OCI-LY7 (cell line): ENCODE results near the gene SMIM38. TPM values are rescaled to one million over a fixed set of nuclear protein-coding genes. Genes with fewer than 3 reads are reported as not detected.

Source experiments
- BruUV-seq: library from RNA; stranded (reverse); fragments of 400-500 nt; replicated peaks from 2 replicates; lab custom pipeline; 2021; lab: Mats Ljungman, UMichigan
- CTCF ChIA-PET: fragments of 300-600 bp; sonication (Branson Sonifier 250); formaldehyde crosslinking; loops from one replicate; lab custom pipeline; 2022; ENCODE audit warnings: antibody characterized with exemption; ENCODE audit not compliant: unreplicated experiment; lab: Charles Lee
- POLR2A ChIA-PET: fragments of 300-600 bp; sonication (Branson Sonifier 250); formaldehyde crosslinking; loops from one replicate; lab custom pipeline; 2022; ENCODE audit warnings: antibody characterized with exemption; lab: Charles Lee
- DNase-seq: peaks from one replicate; pipeline ENCODE4 v3.0.0-alpha.2; 2015; ENCODE audit warnings: low spot score
- H2AFZ ChIP-seq: fragments of 200-600 bp; sonication (generic), shearing (Covaris generic); 2 replicates; pipeline ENCODE4 v1.6.1; 2014; ENCODE audit warnings: mild to moderate bottlenecking, antibody characterized with exemption, low read length, moderate library complexity
- H3K27ac ChIP-seq: fragments of 200-600 bp; sonication (generic); 2 replicates; pipeline ENCODE4 v1.5.1; 2014; ENCODE audit warnings: mixed run types, low read depth, mild to moderate bottlenecking, moderate library complexity, low read length, inconsistent platforms; ENCODE audit not compliant: poor library complexity, severe bottlenecking
- H3K36me3 ChIP-seq: fragments of 200-600 bp; sonication (generic); 2 replicates; pipeline ENCODE4 v1.6.1; 2014; ENCODE audit warnings: mild to moderate bottlenecking, antibody characterized with exemption, low read length, moderate library complexity, mixed read lengths; ENCODE audit not compliant: insufficient read depth
- H3K4me1 ChIP-seq: fragments of 200-600 bp; sonication (generic); 2 replicates; pipeline ENCODE4 v1.5.1; 2014; ENCODE audit warnings: mild to moderate bottlenecking, low read length; ENCODE audit not compliant: insufficient read depth, poor library complexity, severe bottlenecking
- H3K4me2 ChIP-seq: fragments of 200-600 bp; sonication (generic); 2 replicates; pipeline ENCODE4 v1.6.1; 2014; ENCODE audit warnings: mild to moderate bottlenecking, low read length
- H3K4me3 ChIP-seq: fragments of 200-600 bp; sonication (generic); 2 replicates; pipeline ENCODE4 v1.5.1; 2014; ENCODE audit warnings: mild to moderate bottlenecking, low read depth, low read length; ENCODE audit not compliant: poor library complexity, severe bottlenecking
- H3K79me2 ChIP-seq: fragments of 200-600 bp; sonication (generic); 2 replicates; pipeline ENCODE4 v1.6.1; 2016; ENCODE audit warnings: low read depth, mild to moderate bottlenecking, low read length, moderate library complexity, mixed read lengths; ENCODE audit not compliant: insufficient read depth
- H3K9me2 ChIP-seq: fragments of 200-600 bp; sonication (generic); 2 replicates; pipeline ENCODE4 v1.6.1; 2016; ENCODE audit warnings: mild to moderate bottlenecking, low read length, mixed read lengths; ENCODE audit not compliant: insufficient read depth
- H3K9me3 ChIP-seq: fragments of 200-600 bp; sonication (generic); 2 replicates; pipeline ENCODE4 v1.6.1; 2014; ENCODE audit warnings: mild to moderate bottlenecking, mixed run types, low read length, mixed read lengths
- H4K20me1 ChIP-seq: fragments of 200-600 bp; sonication (generic); 2 replicates; pipeline ENCODE4 v1.6.1; 2014; ENCODE audit warnings: mild to moderate bottlenecking, antibody characterized with exemption, low read length, moderate library complexity, mixed read lengths; ENCODE audit not compliant: insufficient read depth
- EZH2phosphoT487 ChIP-seq: fragments of 200-600 bp; sonication (generic); IDR thresholded peaks from 2 replicates; pipeline ENCODE4 v1.6.1; 2018; ENCODE audit warnings: low read depth, borderline replicate concordance, mild to moderate bottlenecking, mixed run types, antibody characterized with exemption, low read length, moderate library complexity, mixed read lengths
- intact Hi-C: fragments of 100-400 bp; cut with micrococcal nuclease; formaldehyde crosslinking; loops from one replicate; pipeline ENCODE4 v1.10.0; 2022; ENCODE audit not compliant: unreplicated experiment
- total RNA-seq, 2 experiments: library from RNA; depleted of rRNA in 1 of 2; stranded (reverse); fragments of >200 nt in 1 of 2; shearing (Covaris generic) in 1 of 2; gene quantifications; 2 replicates each; pipeline ENCODE4 v1.2.3, GENCODE V29; 2014 to 2022
- TF ChIP-seq, protein P1 (sequence below): fragments of 200-600 bp; sonication (generic); conservative IDR thresholded peaks from 2 replicates; pipeline ENCODE4 v1.5.1; 2014; ENCODE audit warnings: mild to moderate bottlenecking, antibody characterized with exemption, low read length, moderate library complexity, mixed read lengths

SMIM38 gene
- total RNA-seq, 2 experiments from 2014 or later: 0.11 to 0.63 TPM

DNA sequence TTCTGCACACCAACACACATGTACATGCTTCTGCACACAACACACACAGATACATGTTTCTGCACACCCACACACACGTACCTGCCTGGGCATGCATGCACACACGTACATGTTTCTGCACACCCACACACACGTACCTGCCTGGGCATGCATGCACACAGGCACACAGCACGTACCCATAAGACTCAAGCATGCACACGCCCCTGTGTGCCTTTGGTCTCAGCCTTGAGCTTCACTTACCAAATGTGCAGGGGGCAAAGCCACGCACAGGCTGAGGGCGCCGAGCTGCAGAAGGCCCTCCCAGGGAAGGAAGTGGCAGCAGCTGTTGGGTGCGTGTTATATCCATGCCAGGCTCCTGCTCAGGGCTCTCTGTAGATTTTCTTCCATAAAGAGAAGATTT is 34.7 kb upstream of the SMIM38 start:
- Histone ChIP-seq H2AFZ (no peak overlapping the region), H3K9me2 (no peaks in the 10 kb centered on the region), H3K9me3 (no peaks in the 10 kb centered on the region), H3K79me2 (no peaks in the 10 kb centered on the region), H3K36me3 (no peaks in the 10 kb centered on the region), H3K4me1 (no peaks in the 10 kb centered on the region), H4K20me1 (no peaks in the 10 kb centered on the region), H3K4me2 (no peak overlapping the region), H3K27ac (no peak overlapping the region), H3K4me3 (no peak overlapping the region)
- ChIA-PET POLR2A (no interaction called here), CTCF (no interaction called here)
- TF ChIP-seq, protein P1, sequence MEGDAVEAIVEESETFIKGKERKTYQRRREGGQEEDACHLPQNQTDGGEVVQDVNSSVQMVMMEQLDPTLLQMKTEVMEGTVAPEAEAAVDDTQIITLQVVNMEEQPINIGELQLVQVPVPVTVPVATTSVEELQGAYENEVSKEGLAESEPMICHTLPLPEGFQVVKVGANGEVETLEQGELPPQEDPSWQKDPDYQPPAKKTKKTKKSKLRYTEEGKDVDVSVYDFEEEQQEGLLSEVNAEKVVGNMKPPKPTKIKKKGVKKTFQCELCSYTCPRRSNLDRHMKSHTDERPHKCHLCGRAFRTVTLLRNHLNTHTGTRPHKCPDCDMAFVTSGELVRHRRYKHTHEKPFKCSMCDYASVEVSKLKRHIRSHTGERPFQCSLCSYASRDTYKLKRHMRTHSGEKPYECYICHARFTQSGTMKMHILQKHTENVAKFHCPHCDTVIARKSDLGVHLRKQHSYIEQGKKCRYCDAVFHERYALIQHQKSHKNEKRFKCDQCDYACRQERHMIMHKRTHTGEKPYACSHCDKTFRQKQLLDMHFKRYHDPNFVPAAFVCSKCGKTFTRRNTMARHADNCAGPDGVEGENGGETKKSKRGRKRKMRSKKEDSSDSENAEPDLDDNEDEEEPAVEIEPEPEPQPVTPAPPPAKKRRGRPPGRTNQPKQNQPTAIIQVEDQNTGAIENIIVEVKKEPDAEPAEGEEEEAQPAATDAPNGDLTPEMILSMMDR: no peak
- TF ChIP-seq EZH2phosphoT487: no peak
- intact Hi-C loops: no loop called here
- DNase-seq: no peak
- BruUV-seq: no TSS peak

DNA sequence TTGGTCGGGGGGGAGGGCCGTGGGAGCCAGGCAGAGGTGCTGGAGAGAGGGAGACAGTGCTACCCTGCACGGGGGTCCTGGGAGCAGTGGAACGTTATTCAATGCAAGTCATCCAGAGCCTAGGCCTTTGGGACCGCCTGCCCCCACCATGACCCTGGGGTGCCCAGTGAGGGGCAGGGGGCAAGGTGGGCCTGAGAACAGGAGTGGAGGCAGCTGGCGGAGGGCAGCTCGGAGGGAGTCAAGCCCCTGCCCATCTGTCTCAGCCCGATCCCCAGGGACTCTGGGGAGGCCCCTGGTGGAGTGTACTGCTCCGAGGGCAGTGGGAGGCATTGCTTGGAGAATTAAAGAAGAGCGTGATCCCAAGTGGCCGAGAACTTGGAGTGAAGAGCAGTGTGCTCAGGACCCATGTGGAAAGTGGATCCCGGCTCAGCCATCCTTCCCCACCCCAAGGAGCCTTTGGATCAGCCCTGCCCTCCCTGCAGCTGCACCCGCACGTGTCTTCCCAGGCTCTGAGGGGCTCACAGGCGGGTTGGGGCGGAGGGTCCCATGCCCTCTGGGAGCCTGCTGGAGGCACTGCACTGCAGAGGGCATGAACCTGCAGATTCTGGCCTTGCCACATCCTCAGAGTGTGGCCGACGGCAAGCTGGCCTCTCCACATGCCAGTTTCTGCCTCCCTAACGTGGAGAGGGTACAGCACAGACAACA is 34.0 kb upstream of the SMIM38 start:
- no TSS peak for BruUV-seq
- Histone ChIP-seq H3K36me3 (no peaks in the 10 kb centered on the region), H3K27ac (no peak overlapping the region), H3K79me2 (no peaks in the 10 kb centered on the region), H3K4me2 (no peak overlapping the region), H3K9me3 (no peaks in the 10 kb centered on the region), H2AFZ (no peak overlapping the region), H3K4me1 (no peaks in the 10 kb centered on the region), H4K20me1 (no peaks in the 10 kb centered on the region), H3K9me2 (no peaks in the 10 kb centered on the region), H3K4me3 (no peak overlapping the region)
- TF ChIP-seq EZH2phosphoT487: no peak
- TF ChIP-seq, protein P1: no peak
- intact Hi-C loops: no loop called here
- ChIA-PET CTCF (no interaction called here), POLR2A (no interaction called here)
- no peak for DNase-seq

DNA sequence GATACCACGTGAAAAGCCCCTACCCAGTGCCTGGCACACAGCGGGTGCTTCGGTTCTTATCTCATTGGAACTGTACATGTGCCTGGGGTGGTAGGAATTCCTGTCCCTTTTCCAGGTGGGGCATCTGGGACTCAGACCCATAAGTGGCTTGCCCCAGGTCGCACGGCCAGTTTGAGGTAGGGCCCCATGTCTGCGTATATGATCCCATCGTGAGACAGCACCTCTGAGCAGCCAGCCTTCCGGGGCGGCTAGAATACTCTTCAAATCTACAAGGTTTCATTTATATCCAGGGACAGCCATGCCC is 33.5 kb upstream of the SMIM38 start:
- Histone ChIP-seq H3K79me2 (no peaks in the 10 kb centered on the region), H2AFZ (no peak overlapping the region), H3K4me3 (no peak overlapping the region), H3K9me3 (no peaks in the 10 kb centered on the region), H3K4me1 (no peaks in the 10 kb centered on the region), H3K4me2 (no peak overlapping the region), H3K27ac (no peak overlapping the region), H3K9me2 (no peaks in the 10 kb centered on the region), H4K20me1 (no peaks in the 10 kb centered on the region), H3K36me3 (no peaks in the 10 kb centered on the region)
- TF ChIP-seq, protein P1: no peak
- TF ChIP-seq EZH2phosphoT487: no peak
- CTCF ChIA-PET: no interaction called here
- intact Hi-C loops: no loop called here
- BruUV-seq: no TSS peak
- DNase-seq: no peak
- POLR2A ChIA-PET: no interaction called here
